ENCODE measurements around the gene ARHGAP10. TPM values are rescaled to one million over a fixed set of nuclear protein-coding genes. Genes with fewer than 3 reads are reported as not detected.

The ARHGAP10 gene
- total and polyA plus RNA-seq, 10 of the 15 experiments (the other 5 are each of a cell fraction or from before 2014, with no cell fraction given) = 1.3 to 25.8 (median 17.2) TPM

GRCh38 chr4:148053298-148054003 is 321.6 kb downstream of the ARHGAP10 start (continued):
- TF ChIP-seq ZNF622 (IDR thresholded peaks at IDR 0.05) = no peak
- no peak for TF ChIP-seq NFXL1 (IDR thresholded peaks at IDR 0.05; ENCODE audit: borderline replicate concordance)
- TF ChIP-seq POLR2A (IDR thresholded peaks at IDR 0.05; ENCODE audit: low read depth, low read length) = no peak
- TF ChIP-seq E4F1 (IDR thresholded peaks at IDR 0.05; ENCODE audit: borderline replicate concordance, partially characterized antibody) = no peak
- no peak for TF ChIP-seq ETV6 (conservative IDR thresholded peaks at IDR 0.05 in 1 of 2, IDR thresholded peaks at IDR 0.05 in 1 of 2; ENCODE audit: borderline replicate concordance in 1 of 2, low read depth in 1 of 2)
- no peak for TF ChIP-seq EP300 (IDR thresholded peaks at IDR 0.05; ENCODE audit: borderline replicate concordance in 1 of 2, control insufficient read depth in 1 of 2, low read depth in 2 of 2, low read length in 2 of 2)
- TF ChIP-seq ZNF217 (IDR thresholded peaks at IDR 0.05) = no peak
- no peak for TF ChIP-seq IKZF1 (conservative IDR thresholded peaks at IDR 0.05)
- TF ChIP-seq USF2 (IDR thresholded peaks at IDR 0.05; ENCODE audit: borderline replicate concordance, low read depth, low read length) = no peak
- no peak for TF ChIP-seq EED (IDR thresholded peaks at IDR 0.05; ENCODE audit: low read depth)

Data from GM12878 (cell line).